Measurements from ENCODE around the gene GNB3. TPM values are rescaled to one million over a fixed set of nuclear protein-coding genes. Genes with fewer than 3 reads are reported as not detected.

Gene GNB3
- total and polyA plus RNA-seq, 9 of the 15 experiments (the other 6 are each of a cell fraction or from before 2014, with no cell fraction given) = 1.4 to 5.8 (median 2.0) TPM

DNA sequence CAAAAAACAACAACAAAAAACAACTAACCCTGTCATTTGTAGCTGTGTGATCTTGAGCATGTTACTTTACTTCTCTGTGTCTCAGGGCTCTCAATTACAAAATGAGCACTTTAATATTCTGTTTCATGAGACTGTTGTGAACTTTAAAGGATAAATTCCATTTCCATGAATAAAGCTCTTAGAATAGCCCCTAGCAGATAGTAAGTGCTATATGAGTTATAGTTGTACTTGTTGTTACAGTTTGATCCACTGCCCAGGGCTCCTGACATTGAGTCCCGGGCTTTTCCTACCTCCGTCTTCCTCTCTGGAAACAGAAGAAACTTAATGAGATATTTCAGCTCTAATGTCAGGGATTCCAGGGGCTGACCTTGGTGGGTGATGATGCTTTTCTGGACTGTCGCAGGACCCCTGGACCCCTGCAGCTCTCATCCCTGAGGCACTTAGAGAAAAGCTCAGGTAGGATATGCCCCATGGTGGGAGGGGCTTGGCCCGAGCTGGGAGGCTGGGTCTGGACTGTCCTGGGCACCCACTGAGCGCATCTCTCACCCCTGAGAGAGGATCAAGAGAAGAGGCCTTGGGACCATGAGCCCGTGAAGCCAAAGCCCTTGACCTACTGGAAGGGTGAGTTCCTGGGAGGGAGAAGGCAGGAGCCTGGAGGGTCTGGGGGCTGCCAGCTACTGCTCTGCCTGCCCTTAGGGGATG, 7.4 kb upstream of the GNB3 start:
- TF ChIP-seq, protein P1, sequence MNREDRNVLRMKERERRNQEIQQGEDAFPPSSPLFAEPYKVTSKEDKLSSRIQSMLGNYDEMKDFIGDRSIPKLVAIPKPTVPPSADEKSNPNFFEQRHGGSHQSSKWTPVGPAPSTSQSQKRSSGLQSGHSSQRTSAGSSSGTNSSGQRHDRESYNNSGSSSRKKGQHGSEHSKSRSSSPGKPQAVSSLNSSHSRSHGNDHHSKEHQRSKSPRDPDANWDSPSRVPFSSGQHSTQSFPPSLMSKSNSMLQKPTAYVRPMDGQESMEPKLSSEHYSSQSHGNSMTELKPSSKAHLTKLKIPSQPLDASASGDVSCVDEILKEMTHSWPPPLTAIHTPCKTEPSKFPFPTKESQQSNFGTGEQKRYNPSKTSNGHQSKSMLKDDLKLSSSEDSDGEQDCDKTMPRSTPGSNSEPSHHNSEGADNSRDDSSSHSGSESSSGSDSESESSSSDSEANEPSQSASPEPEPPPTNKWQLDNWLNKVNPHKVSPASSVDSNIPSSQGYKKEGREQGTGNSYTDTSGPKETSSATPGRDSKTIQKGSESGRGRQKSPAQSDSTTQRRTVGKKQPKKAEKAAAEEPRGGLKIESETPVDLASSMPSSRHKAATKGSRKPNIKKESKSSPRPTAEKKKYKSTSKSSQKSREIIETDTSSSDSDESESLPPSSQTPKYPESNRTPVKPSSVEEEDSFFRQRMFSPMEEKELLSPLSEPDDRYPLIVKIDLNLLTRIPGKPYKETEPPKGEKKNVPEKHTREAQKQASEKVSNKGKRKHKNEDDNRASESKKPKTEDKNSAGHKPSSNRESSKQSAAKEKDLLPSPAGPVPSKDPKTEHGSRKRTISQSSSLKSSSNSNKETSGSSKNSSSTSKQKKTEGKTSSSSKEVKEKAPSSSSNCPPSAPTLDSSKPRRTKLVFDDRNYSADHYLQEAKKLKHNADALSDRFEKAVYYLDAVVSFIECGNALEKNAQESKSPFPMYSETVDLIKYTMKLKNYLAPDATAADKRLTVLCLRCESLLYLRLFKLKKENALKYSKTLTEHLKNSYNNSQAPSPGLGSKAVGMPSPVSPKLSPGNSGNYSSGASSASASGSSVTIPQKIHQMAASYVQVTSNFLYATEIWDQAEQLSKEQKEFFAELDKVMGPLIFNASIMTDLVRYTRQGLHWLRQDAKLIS (CRISPR knock-in tag; IDR thresholded peaks at IDR 0.05) = no peak
- Histone ChIP-seq H3K9ac (ENCODE audit: insufficient read depth in 1 of 2, low read depth in 2 of 2, low read length in 2 of 2) (no peak overlapping the region), H3K36me3 (ENCODE audit: control insufficient read depth, insufficient read depth, low read length) (peaks cover 59% of the 10 kb centered on the region; the same call in 2 of the 3 replicates), H3K9me1 (ENCODE audit: control insufficient read depth, insufficient read depth, low read length) (no peaks in the 10 kb centered on the region), H3K4me3 (no peak overlapping the region), H3K4me1 (replicated peaks in 1 of 2; ENCODE audit: control insufficient read depth in 2 of 2, insufficient read depth in 2 of 2, low read length in 2 of 2) (peaks cover 5 to 32% of the 10 kb centered on the region in 2 experiments; a peak in 4 of 5 replicates), H3K79me2 (ENCODE audit: control insufficient read depth, insufficient read depth, low read length) (peaks cover 20% of the 10 kb centered on the region), H3K4me2 (ENCODE audit: insufficient read depth, low read length) (no peak overlapping the region), H2AFZ (ENCODE audit: low read depth, low read length) (no peak overlapping the region), H3K9me3 (replicated peaks; ENCODE audit: control insufficient read depth, insufficient read depth, low read depth, low read length) (no peaks in the 10 kb centered on the region), H4K20me1 (replicated peaks; ENCODE audit: control insufficient read depth, insufficient read depth, low read length) (no peaks in the 10 kb centered on the region), H3K27ac (ENCODE audit: extremely low read depth, low read depth, low read length) (no peak overlapping the region; the same call in 2 of the 3 replicates), H3K27me3 (ENCODE audit: control insufficient read depth in 2 of 2, insufficient read depth in 2 of 2, low read length in 2 of 2) (no peaks in the 10 kb centered on the region)
- intact Hi-C loops (cut with micrococcal nuclease) (no loop called here), in situ Hi-C loops (cut with MboI) (no loop called here)
- POLR2A ChIA-PET = interaction anchor here (0.5 to 3.9 kb wide), 6 partner anchors 9 to 60 kb away, joined by 3 to 24 read pairs (median 5); partner anchors contain the start of genes CDCA3 and SPSB2
- CTCF ChIA-PET (ENCODE audit: low intra/inter-chr PET ratio) = no interaction called here
- no peak for FAIRE-seq
- no TSS peak for BruUV-seq (replicated peaks)
- 83% methylated on average over 5 of the region's 6 CpGs for WGBS (ENCODE audit: insufficient coverage, low coverage, missing lambda C conversion rate)
- no peak for ATAC-seq
- DNase-seq (ENCODE audit: extremely low read depth in 1 of 4, low spot score in 3 of 4) = no peak

Measured in K562 (cell line).